NCI-H446 treated with DMSO at 0.1 percent for 48 hours (cell line): ENCODE measurements around the gene ST8SIA4.

ENCODE experiments used
- DNase-seq: peaks from one replicate; lab custom pipeline; 2025; lab: John Stamatoyannopoulos, UW

The ST8SIA4 gene

DNA sequence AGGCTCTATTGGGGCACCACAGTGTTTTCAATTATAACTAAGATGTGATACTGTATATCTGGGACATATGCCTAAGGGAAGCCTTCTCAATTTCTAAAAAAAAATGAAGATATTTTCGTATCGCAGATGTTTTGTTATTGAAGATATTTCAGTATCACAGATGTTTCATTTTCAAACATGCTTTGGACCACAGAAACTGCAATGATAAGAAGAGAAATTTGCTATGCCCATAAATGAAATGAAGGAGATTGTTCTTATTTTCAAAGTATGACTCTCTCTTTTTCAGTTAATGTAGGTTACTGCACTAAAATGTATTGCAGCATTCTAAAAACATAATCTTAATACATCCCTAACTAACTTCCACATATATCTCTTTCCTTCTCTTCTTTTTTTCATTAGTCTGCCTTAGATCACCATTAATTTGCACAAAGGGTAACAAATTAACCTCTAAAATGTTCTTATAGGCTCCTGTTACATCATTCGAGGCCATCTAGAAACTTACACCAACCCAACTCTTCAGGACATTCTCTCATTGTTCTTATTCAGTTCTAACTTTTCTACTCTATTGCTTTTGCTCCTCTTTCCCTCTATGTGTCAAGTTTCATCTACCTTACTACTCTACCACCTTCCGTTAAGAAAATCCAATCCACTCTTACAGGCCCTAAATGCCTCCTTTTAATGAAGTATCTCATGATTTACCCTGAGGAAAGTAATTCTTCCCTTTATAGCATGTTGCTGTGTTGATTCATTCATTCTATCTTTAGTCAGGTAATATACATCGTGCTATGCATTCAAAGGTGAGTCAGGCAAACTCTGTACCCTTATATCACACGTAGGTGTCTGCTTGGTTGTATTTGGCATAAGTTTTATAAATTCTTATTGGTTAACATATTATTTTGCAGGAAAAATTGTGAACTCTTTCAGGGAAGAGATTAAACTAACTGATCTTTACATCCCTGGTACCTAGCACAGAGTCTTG, 70.5 kb downstream of the ST8SIA4 start:
- DNase-seq = no peak

DNA sequence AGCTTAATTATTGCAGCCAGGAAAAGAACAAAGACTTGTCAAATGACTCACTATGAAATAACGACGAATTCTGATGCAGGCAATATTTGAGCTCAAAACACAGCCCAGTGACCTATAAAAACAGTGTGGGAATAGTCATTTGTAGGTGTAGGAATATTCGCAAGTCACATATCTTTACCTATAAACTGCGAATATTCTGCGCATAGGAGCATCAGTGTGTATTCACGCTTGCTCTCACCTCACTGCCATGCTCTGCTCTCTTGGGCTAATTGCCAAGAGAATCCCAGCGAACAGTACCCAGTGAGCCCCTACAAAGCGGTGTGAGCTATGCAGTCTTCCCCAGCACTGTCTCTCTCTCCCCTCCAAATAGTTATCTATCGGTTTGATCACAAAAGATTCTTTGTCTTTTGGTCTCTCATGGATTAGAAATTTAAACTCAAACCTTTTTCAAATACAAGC, 74.2 kb downstream of the ST8SIA4 start:
- DNase-seq = no peak

DNA sequence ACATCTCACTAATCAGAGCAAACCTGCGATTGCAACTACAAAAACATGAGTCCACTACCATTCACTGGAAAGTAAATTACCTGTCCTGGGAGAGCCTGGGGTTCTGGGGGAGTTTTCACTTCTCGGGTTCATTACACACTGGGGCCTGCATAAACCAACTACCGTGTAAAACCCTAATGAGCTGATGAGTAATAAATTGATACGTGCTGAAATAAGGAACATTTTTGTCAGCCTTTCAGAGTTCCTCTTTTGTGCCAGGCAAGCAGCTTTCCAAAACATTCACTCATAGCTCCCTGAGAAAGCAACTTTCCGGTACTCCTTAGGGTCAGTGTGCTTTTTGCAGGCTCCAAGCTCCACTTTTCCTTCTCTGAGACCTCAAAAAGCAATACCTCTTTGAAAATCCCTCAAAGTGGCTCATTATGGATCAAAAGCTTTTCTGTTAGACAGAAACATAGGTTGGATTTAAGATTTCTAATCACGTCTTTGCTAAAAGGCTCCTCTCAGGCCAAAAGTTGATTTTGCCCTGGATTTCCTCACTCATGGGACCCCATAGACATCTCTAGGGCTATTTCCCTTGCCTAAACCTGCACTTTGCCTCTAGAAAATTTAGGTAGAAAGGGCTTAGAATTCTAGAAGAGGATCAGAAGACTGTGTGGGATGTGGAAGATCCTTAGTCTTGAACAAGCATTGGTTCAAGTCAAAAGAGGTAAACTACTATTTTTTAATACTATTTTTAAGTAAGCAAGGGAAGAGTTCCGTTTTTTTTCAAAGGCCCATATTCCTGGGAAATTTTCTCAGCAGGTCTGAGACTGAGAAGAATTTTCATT, 74.8 kb downstream of the ST8SIA4 start:
- DNase-seq = no peak

DNA sequence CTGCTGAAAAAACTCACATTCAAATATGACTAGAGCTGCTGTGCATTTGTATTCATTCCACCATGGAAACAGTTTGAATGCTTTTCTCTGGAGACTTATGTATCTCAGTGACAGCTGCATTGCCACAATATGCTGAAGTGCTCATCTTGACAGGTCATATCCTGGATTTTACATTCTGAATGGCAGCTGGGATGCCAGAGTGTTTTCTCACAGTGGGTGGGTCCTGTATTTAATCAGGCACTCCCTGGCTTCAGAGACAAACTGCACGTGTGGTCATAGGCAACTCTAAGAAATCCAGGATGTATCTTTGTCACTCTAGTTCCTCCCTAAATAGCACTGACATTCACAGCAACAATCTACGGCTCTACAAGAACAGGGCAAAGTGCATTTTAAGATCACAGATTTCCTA, 75.6 kb downstream of the ST8SIA4 start:
- no peak for DNase-seq

DNA sequence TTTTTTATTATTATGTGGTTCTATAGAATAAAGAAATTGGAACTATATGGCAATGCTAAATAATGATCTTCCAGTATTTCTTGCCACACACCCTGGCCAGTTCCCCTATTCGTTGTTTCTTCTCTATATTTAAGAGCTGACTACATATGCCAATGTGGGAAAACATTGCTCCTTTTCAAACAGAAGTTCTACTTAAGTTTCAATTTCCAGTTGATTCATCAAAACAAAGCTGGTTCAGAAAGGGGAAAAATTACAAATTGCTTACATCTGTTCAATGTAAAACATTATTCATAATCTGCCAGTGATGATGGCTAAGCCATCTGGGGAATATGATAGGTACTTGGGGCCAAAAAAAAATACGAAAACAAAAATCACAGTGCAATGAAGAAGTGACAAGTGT, 76.9 kb downstream of the ST8SIA4 start:
- DNase-seq = peak; percentile 34

DNA sequence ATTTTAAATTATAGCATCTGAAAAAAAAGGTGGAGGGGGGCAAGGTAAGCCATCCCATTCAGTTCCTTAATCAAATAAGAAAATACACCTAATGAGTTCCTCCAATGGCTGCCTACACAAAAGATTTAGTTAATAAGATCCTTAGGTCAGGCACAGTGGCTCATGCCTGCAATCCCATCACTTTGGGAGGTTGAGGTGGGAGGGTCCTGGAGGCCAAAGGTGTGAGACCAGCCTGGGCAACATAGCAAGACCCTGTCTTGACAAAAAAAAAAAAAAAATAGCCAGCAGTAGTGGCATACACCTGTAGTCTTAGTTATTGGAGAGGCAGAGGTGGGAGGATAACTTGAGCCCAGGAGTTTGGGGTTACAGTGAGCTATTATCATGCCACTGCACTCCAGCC, 78.4 kb downstream of the ST8SIA4 start:
- DNase-seq = no peak

DNA sequence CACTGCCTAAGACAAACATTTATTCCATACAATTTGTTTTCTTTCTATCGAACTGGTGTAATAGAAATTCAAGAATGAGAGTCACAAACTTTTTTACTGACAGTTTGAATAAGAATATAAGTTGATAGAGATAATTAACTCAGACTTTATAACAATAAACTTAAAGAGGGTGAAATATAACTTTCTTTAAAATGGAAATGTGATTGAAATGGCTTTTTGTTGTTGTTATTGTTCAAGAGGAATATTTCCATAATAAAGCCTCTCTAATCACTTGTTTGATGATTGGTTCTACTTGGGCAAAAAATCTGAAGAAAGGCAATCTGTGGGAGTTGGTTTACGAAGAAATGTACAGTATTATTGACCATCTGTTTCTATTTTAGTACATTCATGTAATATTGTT, 79.3 kb downstream of the ST8SIA4 start:
- no peak for DNase-seq

DNA sequence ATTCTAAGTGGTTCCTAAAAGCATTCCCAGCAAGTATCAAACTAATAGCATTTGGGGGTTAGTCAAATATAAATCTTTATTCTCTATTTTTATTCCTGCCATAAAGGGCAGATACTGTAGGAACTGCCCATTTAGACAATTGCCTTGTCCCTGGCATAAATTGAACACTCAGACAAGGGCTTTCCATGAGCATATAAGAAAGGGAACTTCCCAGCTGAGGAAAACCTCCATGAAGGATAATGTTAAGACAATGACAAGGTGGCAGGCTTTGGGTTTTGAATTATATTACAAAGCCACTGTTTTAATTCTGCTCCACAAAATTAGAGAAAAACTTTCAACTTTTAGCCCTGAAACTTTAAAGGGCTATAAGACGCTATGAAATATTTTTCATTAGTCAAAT, 81.3 kb downstream of the ST8SIA4 start:
- no peak for DNase-seq

DNA sequence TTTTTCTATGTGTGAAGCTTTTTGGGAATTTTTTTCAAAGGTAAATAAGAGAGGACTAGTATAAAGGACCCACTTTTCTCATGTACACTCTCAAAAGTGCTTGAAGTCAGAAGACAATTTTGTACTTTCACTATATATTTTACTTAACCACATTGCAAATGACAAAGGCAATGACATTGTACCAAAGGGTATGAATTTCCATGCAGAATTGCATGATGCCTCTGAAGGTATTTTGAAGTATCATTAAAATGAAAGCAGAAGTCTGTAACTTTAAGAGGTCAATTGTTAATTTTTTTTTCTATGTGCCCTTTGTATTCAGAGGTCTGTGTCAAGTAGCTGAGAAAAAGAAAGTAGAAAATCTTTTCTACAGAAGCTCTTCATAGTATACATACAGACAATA, 84.7 kb downstream of the ST8SIA4 start:
- no peak for DNase-seq

DNA sequence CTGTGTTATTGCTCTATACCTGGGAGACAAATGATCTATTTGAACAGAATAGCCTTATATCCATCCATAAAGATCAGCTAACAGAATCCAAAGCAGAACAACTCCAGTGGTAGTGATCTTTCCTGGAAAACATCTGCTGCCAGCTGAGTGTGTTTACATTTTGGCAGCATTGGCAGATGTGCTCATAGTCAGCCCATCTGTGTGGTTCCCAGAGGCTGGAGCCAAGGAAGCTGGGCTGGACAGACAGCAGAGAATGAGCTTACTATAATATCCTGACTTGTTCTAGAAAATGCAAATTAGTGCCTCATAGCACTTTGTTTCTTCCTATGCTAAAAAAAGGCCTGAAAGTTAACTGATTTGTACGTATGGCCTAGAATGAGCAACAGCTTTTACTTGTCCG, 99.7 kb downstream of the ST8SIA4 start:
- no peak for DNase-seq

DNA sequence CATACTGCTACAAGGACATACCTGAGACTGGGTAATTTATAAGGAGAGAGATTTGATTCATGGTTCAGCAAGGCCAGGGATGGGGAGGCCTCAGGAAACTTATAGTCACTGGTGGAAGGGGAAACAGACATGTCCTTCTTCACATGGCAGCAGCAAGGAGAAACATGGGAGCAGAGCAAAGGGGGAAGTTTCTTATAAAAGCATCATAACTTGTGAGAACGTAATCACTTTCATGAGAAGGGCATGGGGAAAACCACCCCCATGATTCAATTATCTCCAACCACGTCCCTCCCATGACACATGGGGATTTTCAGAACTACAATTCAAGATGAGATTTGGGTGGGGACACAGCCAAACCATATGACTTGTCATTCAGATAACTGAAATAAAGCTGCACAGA, 100.9 kb downstream of the ST8SIA4 start:
- no peak for DNase-seq

DNA sequence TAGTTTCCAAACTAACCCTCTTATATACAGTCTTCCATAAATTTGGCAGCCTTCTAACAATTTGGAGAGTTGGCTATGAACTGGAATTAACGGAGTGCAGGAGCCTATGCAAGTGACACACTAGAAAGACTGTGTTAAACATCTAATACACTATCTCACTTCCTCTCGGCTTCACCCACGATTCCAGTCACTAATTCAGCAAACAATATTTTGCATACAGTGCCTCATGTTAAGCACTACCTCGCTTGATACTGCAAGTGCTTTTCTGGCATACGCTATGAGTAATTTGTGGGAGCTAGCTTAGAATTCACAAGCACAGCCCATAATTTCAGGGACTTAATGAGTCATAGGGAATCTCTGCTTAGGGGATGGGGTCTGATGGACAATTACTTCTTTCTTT, 102.5 kb downstream of the ST8SIA4 start:
- DNase-seq = no peak

DNA sequence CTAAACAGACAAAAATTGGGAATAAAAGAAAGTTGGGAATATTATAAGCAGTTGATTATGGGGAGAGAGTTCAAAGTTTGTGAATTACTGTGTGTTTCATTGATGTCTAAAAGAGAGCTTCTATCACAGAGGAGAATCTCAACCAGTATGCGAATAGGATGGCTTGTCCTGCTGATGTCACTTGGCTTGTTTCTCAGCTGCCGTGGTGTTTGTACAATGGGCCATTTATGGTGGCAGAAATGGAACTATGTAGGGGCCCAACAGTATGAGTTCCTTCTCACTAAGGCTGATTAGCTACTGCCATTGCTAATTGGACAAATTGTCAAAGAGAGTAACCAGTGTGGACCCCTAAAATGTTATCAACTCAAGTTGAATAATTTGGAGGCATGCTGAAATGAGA, 103.9 kb downstream of the ST8SIA4 start:
- no peak for DNase-seq

DNA sequence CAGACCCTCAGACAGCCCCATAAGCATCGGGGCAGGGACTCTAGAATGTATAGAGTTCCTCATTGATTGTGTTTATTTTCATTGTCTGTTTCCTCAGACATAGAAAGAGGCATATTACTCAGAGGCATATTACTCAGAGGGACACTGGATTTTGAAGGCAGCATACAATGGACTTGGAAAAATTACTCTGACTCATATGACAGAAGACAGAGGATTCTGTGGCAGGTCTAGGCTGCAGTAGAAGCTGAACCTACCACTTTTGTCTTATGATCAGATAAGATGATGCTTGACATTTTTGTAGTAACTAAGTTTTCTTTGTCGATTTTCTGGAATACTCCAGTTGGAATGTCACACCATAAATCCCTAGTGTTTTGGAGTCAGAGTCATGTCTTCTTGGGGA, 105.2 kb downstream of the ST8SIA4 start:
- DNase-seq = no peak

DNA sequence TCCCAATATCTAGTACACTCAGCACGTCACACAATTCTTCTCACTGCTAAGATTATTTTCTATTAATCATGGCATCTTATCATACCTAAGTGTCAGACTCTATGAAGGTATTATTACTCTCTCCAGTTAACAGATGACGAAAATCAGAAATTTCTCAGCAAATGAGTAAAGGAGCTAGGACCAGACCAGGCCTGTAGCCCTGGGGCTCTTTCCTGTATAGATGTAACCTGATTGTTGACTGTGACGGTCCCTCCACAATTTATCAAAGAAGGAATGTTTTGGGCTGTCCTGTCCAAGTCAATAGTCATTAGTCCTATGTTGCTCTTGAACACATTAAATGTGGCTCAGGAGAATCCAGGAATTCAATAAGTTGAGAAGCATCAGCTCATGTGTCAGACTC, 106.2 kb downstream of the ST8SIA4 start:
- DNase-seq = no peak

DNA sequence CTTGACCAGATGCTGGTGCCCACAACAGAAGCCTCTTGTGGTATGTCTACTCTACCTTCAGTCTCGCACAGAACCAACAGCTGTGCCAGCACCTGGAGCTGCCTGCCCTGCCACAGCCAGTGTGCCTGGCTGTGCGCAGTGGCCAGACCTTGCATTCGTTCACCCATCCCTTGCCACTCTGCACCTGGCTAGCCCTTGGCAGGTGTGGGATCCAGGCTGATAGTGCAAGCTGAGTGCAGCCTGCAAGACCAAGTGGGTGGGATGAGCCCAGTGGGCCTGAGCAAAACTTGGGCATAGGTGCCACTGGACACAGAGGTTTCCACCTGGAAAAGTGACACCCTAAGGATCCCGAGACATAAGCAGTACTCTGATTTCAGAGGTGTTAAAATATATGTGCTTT, 108.2 kb downstream of the ST8SIA4 start:
- no peak for DNase-seq

DNA sequence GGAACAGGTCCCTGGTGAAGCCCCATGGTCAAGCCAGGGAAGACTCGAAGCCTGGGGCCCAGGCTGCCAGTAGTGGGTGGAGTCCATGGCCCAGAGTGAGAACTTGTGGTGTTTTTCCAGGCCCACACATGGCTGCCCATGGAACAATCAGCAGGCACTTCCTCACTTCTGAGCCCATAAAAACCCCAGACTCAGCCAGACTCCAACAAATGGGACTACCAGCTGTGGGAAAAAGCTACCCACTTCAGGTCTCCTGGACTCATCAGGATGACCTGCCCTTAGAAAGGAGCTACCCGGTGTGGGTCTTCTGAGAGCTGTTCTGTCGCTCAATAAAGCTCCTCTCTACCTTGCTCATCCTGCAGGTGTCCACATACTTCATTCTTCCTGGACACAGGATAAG, 108.9 kb downstream of the ST8SIA4 start:
- DNase-seq = no peak

DNA sequence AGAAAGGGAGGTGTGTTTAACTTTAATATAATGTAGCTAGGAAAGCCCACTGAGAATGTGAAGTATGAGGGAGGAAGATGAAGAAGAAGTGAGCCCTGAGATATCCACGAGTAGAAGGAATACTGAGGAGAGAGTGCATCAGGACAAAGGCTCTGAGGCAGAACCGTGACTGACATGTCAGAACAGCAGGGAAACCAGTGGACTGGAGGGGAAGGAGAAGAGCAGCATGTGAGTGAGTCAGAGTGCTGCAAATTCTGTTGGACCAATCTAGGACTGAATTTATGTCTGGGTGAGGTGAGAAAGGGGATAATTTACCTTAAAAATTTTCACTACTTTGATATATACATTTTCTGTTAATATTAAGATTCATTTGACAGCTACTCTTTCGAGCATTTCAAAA, 110.3 kb downstream of the ST8SIA4 start:
- DNase-seq = no peak

DNA sequence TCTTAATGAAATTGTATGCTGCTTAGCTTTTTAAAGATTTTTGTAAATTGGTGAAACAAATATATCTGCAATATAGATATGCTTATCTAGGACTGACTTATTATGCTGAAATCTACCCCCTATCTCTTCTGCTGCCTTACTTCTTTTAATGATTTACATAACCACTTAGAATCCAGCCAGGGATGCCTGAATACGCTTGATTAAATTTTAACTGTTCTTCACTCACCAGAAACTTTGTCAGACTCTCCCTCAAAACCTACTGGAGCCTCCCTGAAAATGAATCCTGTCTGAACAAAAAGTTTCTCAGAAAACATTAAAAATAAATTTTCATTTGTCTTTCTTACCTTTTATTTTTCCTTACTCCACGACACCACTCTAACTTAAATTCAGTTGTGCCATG, 111.7 kb downstream of the ST8SIA4 start:
- no peak for DNase-seq

DNA sequence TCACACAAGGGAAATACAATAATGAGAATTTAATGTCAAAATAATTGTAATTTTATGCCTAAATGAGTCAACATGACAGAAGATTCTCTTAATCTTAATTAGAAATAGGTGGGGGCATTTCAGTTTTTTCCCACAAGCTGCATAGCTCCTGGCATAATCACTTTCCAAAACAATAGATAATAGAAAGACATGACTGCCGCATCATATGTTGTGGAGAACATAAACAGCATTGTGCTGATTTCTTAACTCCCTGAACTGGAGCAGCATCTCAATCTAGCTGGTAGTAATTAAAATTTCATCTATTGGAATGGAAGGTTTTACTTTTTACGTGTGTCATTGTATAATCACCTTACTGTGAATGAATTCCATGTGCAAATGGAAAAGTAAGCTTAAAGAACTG, 112.1 kb downstream of the ST8SIA4 start:
- DNase-seq = no peak

DNA sequence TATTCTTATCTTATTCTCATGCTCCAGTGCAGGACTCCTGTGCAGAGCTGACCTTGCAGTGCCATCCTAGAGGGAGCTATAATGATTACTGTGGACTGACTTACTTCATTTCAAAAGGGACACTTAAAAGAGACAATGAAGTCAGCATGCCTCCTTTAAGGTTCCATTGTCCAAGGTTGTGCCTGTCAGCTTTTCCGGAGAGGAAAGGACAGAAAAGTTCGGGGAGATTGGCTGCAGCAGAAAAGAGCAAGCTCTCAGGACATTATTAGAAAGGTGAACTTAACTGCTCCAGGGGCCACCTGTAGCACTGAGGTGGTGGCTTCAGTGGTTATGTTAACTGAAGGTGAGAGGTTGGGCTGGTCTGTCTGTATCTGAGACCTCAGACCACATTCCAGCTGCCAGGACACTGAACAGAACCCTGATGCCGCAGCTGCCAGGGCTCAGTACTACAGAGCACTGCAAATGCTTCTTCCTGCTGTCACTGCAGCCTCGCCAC, 112.9 kb downstream of the ST8SIA4 start:
- no peak for DNase-seq

DNA sequence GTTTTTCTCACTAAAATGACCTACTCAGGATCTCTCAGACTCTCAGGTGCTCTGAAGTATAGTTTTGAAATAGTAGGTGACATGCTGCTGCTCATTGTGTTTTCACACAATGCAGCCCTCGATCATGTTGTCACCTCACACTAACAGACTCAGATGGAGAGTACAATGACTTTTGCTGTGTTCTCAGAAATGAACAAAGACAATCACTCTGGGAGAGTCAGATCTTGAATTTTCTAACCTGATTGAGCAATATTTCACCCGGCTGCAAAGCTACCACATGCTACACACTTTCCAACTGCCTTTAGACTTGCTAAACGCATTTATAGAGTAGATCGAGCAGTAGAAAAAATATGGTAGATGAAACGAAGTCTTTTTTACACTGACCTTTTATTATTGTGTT, 113.4 kb downstream of the ST8SIA4 start:
- DNase-seq = no peak

DNA sequence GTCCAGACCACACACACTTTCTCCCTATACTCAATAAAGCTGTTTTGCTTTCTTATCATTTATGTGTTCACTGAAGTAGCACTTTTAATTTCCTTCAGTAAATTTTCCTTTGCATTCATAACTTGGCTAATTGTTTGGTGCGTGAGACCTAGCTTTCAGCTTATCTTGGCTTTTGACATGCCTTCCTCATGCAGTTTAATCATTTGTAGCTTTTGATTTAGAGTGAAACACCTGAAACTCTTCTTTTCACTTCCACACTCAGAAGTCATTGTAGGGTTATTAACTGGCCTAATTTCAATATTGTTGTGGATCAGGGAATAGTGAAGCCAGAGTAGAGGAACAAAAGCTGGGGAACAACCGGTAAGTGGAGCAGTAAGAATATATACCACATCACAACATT, 114.7 kb downstream of the ST8SIA4 start:
- DNase-seq = no peak
